HepG2 (cell line): ENCODE results near the gene SLA2. TPM values are rescaled to one million over a fixed set of nuclear protein-coding genes. Genes with fewer than 3 reads are reported as not detected.

ENCODE experiments used
- ATF3 ChIP-seq: sonication (generic); formaldehyde crosslinking; IDR thresholded peaks from 2 replicates; pipeline ENCODE4 v1.4.0; 2020; ENCODE audit warnings: missing genetic modification reagents
- CBX5 ChIP-seq: sonication (generic); formaldehyde crosslinking; IDR thresholded peaks from 2 replicates; pipeline ENCODE4 v1.4.0; 2020; ENCODE audit warnings: missing genetic modification reagents, borderline replicate concordance
- CCAR2 ChIP-seq: fragments of 200-400 bp; formaldehyde crosslinking; optimal IDR thresholded peaks from 2 replicates; pipeline ENCODE3; 2018; ENCODE audit warnings: low read depth, mild to moderate bottlenecking, low read length, moderate library complexity
- FOXO1 ChIP-seq: sonication (generic); formaldehyde crosslinking; IDR thresholded peaks from 2 replicates; pipeline ENCODE4 v1.4.0; 2020; ENCODE audit warnings: missing genetic modification reagents
- MXI1 ChIP-seq: IDR thresholded peaks from 3 replicates; pipeline ENCODE4 v1.6.1; 2012; ENCODE audit warnings: low read depth, low read length, inconsistent platforms, borderline replicate concordance
- STAT6 ChIP-seq: sonication (generic); formaldehyde crosslinking; IDR thresholded peaks from 2 replicates; pipeline ENCODE4 v1.4.0; 2020; ENCODE audit warnings: missing genetic modification reagents, mild to moderate bottlenecking, borderline replicate concordance
- ZBTB33 ChIP-seq: sonication (generic); formaldehyde crosslinking; IDR thresholded peaks from 2 replicates; pipeline ENCODE4 v1.4.0; 2020; ENCODE audit warnings: missing genetic modification reagents
- ZBTB34 ChIP-seq: sonication (generic); formaldehyde crosslinking; IDR thresholded peaks from 2 replicates; pipeline ENCODE4 v1.8.0; 2022; ENCODE audit warnings: mild to moderate bottlenecking, missing genetic modification reagents
- ZNF142 ChIP-seq: sonication (generic); formaldehyde crosslinking; IDR thresholded peaks from 2 replicates; pipeline ENCODE4 v1.4.0; 2020; ENCODE audit warnings: missing genetic modification reagents
- ZNF451 ChIP-seq: sonication (generic); formaldehyde crosslinking; IDR thresholded peaks from 2 replicates; pipeline ENCODE4 v1.5.0; 2020; ENCODE audit warnings: mild to moderate bottlenecking, missing genetic modification reagents
- ZNF510 ChIP-seq: sonication (generic); formaldehyde crosslinking; IDR thresholded peaks from 2 replicates; pipeline ENCODE4 v1.4.0; 2020; ENCODE audit warnings: low read depth, mild to moderate bottlenecking, missing genetic modification reagents
- ZNF770 ChIP-seq: sonication (generic); formaldehyde crosslinking; IDR thresholded peaks from 2 replicates; pipeline ENCODE4 v1.5.0; 2020; ENCODE audit warnings: mild to moderate bottlenecking, missing genetic modification reagents
- polyA plus RNA-seq, 8 experiments: library from polyadenylated mRNA; depleted of rRNA in 3 of 8; stranded (reverse) in 7 of 8; unstranded in 1 of 8; fragments of >200 nt; fragmentation: Illumina TruSeq in 4 of 8; extraction: Trizol in 4 of 8; gene quantifications; 2 replicates each; pipeline versions ENCODE4 v1.2.1 to v1.2.3, GENCODE V29; 2011 to 2016; ENCODE audit warnings: low read depth in 4 of 8, missing spikeins in 1 of 8, mixed read lengths in 1 of 8; ENCODE audit not compliant: insufficient read depth in 1 of 8
- total RNA-seq, 5 experiments: library from RNA; depleted of rRNA; stranded (reverse); fragments of >200 nt; fragmentation: Illumina TruSeq; extraction: Trizol; gene quantifications; 2 replicates each; pipeline ENCODE4 v1.2.3, GENCODE V29; 2016; ENCODE audit warnings: low read depth in 1 of 5

The SLA2 gene
- total and polyA plus RNA-seq, 2 of the 13 experiments (the other 11 are each of a cell fraction or from before 2014, with no cell fraction given) = 1.6 to 3.6 TPM

- no peak for TF ChIP-seq ZBTB33 (CRISPR knock-in tag)
- no peak for TF ChIP-seq STAT6 (CRISPR knock-in tag)
- no peak for TF ChIP-seq ATF3 (CRISPR knock-in tag)
- no peak for TF ChIP-seq ZNF451 (CRISPR knock-in tag)
- TF ChIP-seq MXI1 = no peak
- TF ChIP-seq ZNF142 (CRISPR knock-in tag) = no peak; the same call in 1 of the 2 replicates
- no peak for TF ChIP-seq CBX5
- TF ChIP-seq FOXO1 (CRISPR knock-in tag) = no peak
- TF ChIP-seq CCAR2 = no peak
- TF ChIP-seq ZNF510 (CRISPR knock-in tag) = no peak
- TF ChIP-seq ZNF770 = no peak
- TF ChIP-seq ZBTB34 = peak; percentile 51; the same call in 1 of the 2 replicates
These were observed 1.5 kb upstream of the SLA2 start (continued) for GRCh38 chr20:36647196-36648121.
